ENCODE measurements around the gene MTM1.

The MTM1 gene

DNA sequence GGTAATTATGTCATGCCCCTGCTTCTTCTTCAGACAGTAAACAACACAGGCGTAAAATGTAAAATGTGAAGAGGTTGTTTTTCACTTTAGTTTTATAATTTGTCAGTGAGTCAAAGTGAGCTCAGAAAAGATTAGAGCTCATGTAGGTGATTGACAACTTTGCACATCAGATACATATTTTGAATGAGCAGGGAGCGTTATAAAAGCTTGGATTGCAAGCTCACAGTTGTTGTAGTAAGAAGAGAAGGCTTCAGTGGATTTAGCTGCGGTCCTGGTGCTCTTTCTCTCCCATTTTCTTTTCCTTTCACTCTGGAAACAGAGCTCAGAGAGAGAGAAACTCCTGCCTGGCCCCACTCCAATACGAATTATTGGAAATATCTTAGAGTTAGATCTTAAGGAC, 151.2 kb downstream of the MTM1 start:
- DNase-seq (ENCODE audit: low read depth): no peak
